Transverse colon (tissue), 3 donors: ENCODE results near the gene TFCP2L1.

Experiments
- POLR2A ChIP-seq: fragments of 450-650 bp; IDR thresholded peaks from one replicate; pipeline ENCODE4 v1.6.1; 2016; ENCODE audit warnings: antibody characterized with exemption, mild to moderate bottlenecking, moderate library complexity
- TF ChIP-seq, protein P1 (sequence below), 5 experiments: fragments of 200-600 bp in 3 of 5; fragments of 450-650 bp in 2 of 5; sonication (generic) in 3 of 5; IDR thresholded peaks; 1 replicate in 2 of 5; 2 replicates in 3 of 5; pipeline ENCODE4 v1.5.1; 2016 to 2017; ENCODE audit warnings: antibody characterized with exemption in 5 of 5, inconsistent platforms in 3 of 5, mild to moderate bottlenecking in 2 of 5, moderate library complexity in 1 of 5

DNA sequence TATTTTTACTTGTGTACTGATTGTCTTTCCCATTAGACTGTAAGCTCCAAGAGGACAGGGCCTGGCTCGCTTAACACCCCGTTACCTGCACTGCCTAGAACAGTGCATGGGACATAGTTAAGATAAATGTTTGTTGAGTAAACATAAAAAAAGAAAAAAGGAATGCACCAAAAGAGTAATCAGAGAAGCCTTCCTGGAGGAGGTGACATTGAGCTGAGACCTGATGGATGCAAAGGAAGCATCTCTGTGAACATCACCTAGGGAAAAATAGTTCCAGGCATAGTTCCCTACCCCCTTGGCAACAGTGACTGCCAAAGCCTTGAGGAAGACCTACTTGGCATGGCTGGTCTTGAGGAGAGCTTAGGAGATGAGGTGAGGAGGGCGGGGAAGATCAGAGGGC is 924 bp upstream of the TFCP2L1 start:
- TF ChIP-seq, protein P1, sequence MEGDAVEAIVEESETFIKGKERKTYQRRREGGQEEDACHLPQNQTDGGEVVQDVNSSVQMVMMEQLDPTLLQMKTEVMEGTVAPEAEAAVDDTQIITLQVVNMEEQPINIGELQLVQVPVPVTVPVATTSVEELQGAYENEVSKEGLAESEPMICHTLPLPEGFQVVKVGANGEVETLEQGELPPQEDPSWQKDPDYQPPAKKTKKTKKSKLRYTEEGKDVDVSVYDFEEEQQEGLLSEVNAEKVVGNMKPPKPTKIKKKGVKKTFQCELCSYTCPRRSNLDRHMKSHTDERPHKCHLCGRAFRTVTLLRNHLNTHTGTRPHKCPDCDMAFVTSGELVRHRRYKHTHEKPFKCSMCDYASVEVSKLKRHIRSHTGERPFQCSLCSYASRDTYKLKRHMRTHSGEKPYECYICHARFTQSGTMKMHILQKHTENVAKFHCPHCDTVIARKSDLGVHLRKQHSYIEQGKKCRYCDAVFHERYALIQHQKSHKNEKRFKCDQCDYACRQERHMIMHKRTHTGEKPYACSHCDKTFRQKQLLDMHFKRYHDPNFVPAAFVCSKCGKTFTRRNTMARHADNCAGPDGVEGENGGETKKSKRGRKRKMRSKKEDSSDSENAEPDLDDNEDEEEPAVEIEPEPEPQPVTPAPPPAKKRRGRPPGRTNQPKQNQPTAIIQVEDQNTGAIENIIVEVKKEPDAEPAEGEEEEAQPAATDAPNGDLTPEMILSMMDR (IDR thresholded peaks at IDR 0.05), result no peak
- TF ChIP-seq POLR2A, result no peak
